ENCODE data around the gene HAS3.
"Not testable (repeated sequence)": the region's sequence is repeated elsewhere in the genome, so short reads cannot be mapped to it uniquely, and the experiment has no call there.

Gene HAS3

GRCh38 chr16:69105501-69106361 lies at the start of gene HAS3:
Gene HAS3, plus strand, starts transcription at chr16:69105653. Its CDS starts 3,743 bp downstream, at chr16:69109396.
- DNase-seq (ENCODE audit: low read depth): no peak

GRCh38 chr16:69055980-69056379 lies 49.5 kb upstream of the HAS3 start:
- no peak for DNase-seq (ENCODE audit: low read depth)

GRCh38 chr16:69056421-69056820 lies 49.0 kb upstream of the HAS3 start:
- no peak for DNase-seq (ENCODE audit: low read depth)

GRCh38 chr16:69057400-69058378 lies 47.8 kb upstream of the HAS3 start:
- no peak for DNase-seq (ENCODE audit: low read depth)

- not testable (repeated sequence) for DNase-seq (ENCODE audit: low read depth)
Observed at GRCh38 chr16:69063491-69063890, 42.0 kb upstream of the HAS3 start.

GRCh38 chr16:69064124-69064763 lies 41.2 kb upstream of the HAS3 start:
- DNase-seq (ENCODE audit: low read depth): no peak

GRCh38 chr16:69064764-69065313 lies 40.6 kb upstream of the HAS3 start:
- DNase-seq (ENCODE audit: low read depth): no peak

- no peak for DNase-seq (ENCODE audit: low read depth)
Observed at GRCh38 chr16:69069504-69069903, 35.9 kb upstream of the HAS3 start.

GRCh38 chr16:69071036-69071435 lies 34.4 kb upstream of the HAS3 start:
- DNase-seq (ENCODE audit: low read depth): no peak

- no peak for DNase-seq (ENCODE audit: low read depth)
Observed at GRCh38 chr16:69072640-69072974, 32.8 kb upstream of the HAS3 start.

- no peak for DNase-seq (ENCODE audit: low read depth)
Observed at GRCh38 chr16:69073181-69073702, 32.2 kb upstream of the HAS3 start.

GRCh38 chr16:69077251-69077650 lies 28.2 kb upstream of the HAS3 start:
- DNase-seq (ENCODE audit: low read depth): no peak

GRCh38 chr16:69078073-69078472 lies 27.4 kb upstream of the HAS3 start:
- no peak for DNase-seq (ENCODE audit: low read depth)

- DNase-seq (ENCODE audit: low read depth): no peak
Observed at GRCh38 chr16:69079697-69080096, 25.8 kb upstream of the HAS3 start.

- no peak for DNase-seq (ENCODE audit: low read depth)
Observed at GRCh38 chr16:69083306-69083941, 22.0 kb upstream of the HAS3 start.

GRCh38 chr16:69084289-69084688 lies 21.2 kb upstream of the HAS3 start:
- no peak for DNase-seq (ENCODE audit: low read depth)

- DNase-seq (ENCODE audit: low read depth): no peak
Observed at GRCh38 chr16:69085032-69085695, 20.3 kb upstream of the HAS3 start.

GRCh38 chr16:69087161-69087581 lies 18.3 kb upstream of the HAS3 start:
- no peak for DNase-seq (ENCODE audit: low read depth)

- no peak for DNase-seq (ENCODE audit: low read depth)
Observed at GRCh38 chr16:69088684-69089083, 16.8 kb upstream of the HAS3 start.

- DNase-seq (ENCODE audit: low read depth): no peak
Observed at GRCh38 chr16:69089091-69089910, 16.2 kb upstream of the HAS3 start.

Data from activated T-helper 1 cell treated with Interleukin-2 at 50 U/mL for 16 hours (primary cell).